ENCODE results near the gene PIEZO1. TPM values are rescaled to one million over a fixed set of nuclear protein-coding genes. Genes with fewer than 3 reads are reported as not detected.

Gene PIEZO1
- total and polyA plus RNA-seq, 7 donors: 18.0 to 242 (median 126) TPM

- TF ChIP-seq CTCF (IDR thresholded peaks at IDR 0.05) (no peak), EP300 (IDR thresholded peaks at IDR 0.05) (no peak), POLR2AphosphoS5 (IDR thresholded peaks at IDR 0.05) (no peak), POLR2A (IDR thresholded peaks at IDR 0.05) (no peak)
- WGBS, 2 donors: 92 to 93% methylated on average over 22 of the region's 22 CpGs
- Histone ChIP-seq H3K27ac (peak overlapping the region in 1 of 4 donors; percentile 60), H3K4me3 (no peak overlapping the region), H3K4me1 (peaks cover 0 to 20% (median 15%) of the 10 kb centered on the region in 4 donors), H3K36me3 (peaks cover 10 to 68% (median 46%) of the 10 kb centered on the region in 4 donors), H3K9me3 (no peaks in the 10 kb centered on the region), H3K27me3 (no peaks in the 10 kb centered on the region)
- no peak for DNase-seq
- intact Hi-C loops (cut with DNase I): loop anchor here (5.0 kb wide), 1 partner anchor 118 kb away; the partner anchor contains the start of genes GALNS and TRAPPC2L
Observed at GRCh38 chr16:88739139-88739976, 45.7 kb downstream of the PIEZO1 start.

DNA sequence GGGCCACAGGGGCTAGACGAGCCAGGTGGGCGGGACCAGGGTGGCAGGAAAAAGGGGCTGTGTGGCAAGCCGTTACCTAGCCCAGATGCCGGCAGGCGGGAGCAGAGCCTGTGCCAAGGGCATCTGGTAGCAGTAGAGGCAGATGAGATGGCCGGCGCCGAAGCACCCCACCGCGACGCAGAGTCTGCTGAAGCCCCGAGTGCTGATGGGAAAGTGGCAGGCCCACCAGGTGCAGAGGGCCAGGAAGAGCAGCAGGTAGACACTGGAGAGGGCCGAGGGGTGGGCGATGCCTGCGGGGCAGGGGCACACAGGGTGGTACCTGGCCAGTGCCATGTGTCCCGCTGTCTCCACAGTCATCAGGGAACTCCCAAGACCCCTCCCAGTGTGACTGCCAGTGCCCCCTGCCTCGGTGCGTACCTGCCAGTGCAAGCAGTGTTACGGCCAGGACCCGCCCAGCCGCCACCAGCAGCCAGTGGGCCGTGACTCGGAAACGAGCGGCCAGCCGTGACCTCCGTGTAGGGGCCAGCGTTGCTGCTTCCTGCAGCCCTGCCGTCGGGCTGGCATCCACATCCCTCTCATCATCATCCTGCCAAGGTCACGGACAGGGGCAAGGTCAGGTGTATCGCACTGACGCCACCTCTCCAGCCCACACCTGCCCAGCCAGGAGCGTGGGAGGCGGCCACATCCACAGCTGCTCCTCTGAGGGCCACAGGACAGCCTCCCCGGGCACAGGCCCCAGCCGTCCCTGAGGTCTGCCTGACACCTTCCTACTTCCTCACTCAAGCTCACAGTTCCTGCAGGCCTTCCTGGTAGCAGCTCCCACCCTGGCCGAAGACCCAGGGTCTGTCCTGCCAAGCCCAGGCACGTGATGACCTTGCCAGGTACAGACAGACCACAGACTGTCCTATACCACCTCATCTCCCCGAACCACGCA lies 46.6 kb downstream of the PIEZO1 start:
- Histone ChIP-seq H3K4me1 (peaks cover 0 to 11% (median 9%) of the 10 kb centered on the region in 4 donors), H3K4me3 (no peak overlapping the region), H3K36me3 (peaks cover 17 to 77% (median 55%) of the 10 kb centered on the region in 4 donors), H3K27ac (peak overlapping the region in 3 of 4 donors; percentile 60 to 71 (median 65)), H3K9me3 (no peaks in the 10 kb centered on the region), H3K27me3 (no peaks in the 10 kb centered on the region)
- intact Hi-C loops (cut with DNase I): loop anchor here (5.0 kb wide), 1 partner anchor 119 kb away; the partner anchor contains the start of genes GALNS and TRAPPC2L
- no peak for DNase-seq
- 88 to 90% methylated on average over 41 of the region's 41 CpGs for WGBS, 2 donors
- TF ChIP-seq POLR2A (IDR thresholded peaks at IDR 0.05) (no peak), EP300 (IDR thresholded peaks at IDR 0.05) (no peak), CTCF (IDR thresholded peaks at IDR 0.05) (no peak), POLR2AphosphoS5 (IDR thresholded peaks at IDR 0.05) (no peak)

DNA sequence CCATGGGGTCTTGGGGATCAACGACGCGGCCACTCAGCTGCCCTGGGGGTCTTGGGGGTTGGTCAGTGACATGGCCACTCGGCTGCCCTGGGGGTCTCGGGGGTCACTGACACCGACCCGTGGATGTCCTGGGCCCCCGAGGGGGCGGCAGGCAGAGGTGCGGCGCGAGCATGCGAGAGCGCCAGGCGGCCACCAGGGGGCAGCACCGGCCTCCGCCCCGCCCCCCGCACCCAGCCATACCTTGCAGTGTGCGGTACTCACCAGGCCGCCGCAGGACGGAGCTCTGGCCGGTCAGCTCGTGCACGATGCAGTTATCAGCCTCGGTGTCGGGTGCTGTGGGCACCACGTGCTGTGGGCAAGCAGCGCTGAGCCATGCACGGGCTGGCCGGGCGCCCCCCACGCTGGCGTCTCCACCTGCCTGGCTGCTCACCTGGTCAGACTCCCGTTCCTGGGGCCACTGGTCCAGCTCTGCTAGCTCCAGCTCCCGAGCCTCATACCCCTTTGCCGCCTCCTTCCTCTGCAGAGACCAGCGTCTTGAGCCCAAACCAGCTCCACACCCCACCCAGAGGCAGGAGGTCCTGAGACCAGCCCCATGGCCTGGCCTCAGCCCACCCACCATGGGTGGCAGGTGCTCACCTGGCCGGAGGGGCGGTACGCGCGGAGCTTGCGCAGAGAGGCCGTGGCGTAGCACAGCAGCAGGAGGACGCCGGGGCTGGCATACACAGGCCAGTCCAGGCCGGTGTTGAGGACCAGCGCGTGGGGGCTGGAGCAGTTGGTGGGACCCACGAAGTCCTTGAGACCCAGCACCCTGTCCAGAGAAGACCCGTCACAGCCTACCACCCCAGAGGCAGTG lies 47.5 kb downstream of the PIEZO1 start:
- TF ChIP-seq POLR2AphosphoS5 (IDR thresholded peaks at IDR 0.05) (peak in 1 of 4 donors; percentile 56), POLR2A (IDR thresholded peaks at IDR 0.05) (no peak), CTCF (IDR thresholded peaks at IDR 0.05) (peak; percentile 93 to 100 (median 98)), EP300 (IDR thresholded peaks at IDR 0.05) (no peak)
- Histone ChIP-seq H3K9me3 (no peaks in the 10 kb centered on the region), H3K27me3 (no peaks in the 10 kb centered on the region), H3K4me1 (peaks cover 0 to 10% (median 8%) of the 10 kb centered on the region in 4 donors), H3K27ac (peak overlapping the region in 3 of 4 donors; percentile 60 to 71 (median 65)), H3K36me3 (peaks cover 17 to 86% (median 62%) of the 10 kb centered on the region in 4 donors), H3K4me3 (no peak overlapping the region)
- 39 to 42% methylated on average over 54 of the region's 54 CpGs for WGBS, 2 donors
- intact Hi-C loops (cut with DNase I): loop anchor here (5.0 kb wide), 1 partner anchor 120 kb away; the partner anchor contains the start of genes GALNS and TRAPPC2L
- peak; percentile 89 for DNase-seq

- H3K4me1 ChIP-seq: peaks cover 0 to 10% (median 8%) of the 10 kb centered on the region in 4 donors
- intact Hi-C loops (cut with DNase I): loop anchor here (5.0 kb wide), 1 partner anchor 121 kb away; the partner anchor contains the start of genes GALNS and TRAPPC2L
- no peak overlapping the region for H3K27ac ChIP-seq
- no peak overlapping the region for H3K4me3 ChIP-seq
- TF ChIP-seq EP300 (IDR thresholded peaks at IDR 0.05) (no peak), POLR2A (IDR thresholded peaks at IDR 0.05) (no peak), CTCF (IDR thresholded peaks at IDR 0.05) (no peak), POLR2AphosphoS5 (IDR thresholded peaks at IDR 0.05) (no peak)
- peaks cover 17 to 89% (median 62%) of the 10 kb centered on the region in 4 donors for H3K36me3 ChIP-seq
- H3K9me3 ChIP-seq: no peaks in the 10 kb centered on the region
- H3K27me3 ChIP-seq: no peaks in the 10 kb centered on the region
- DNase-seq: no peak
- 96 to 98% methylated on average over 21 of the region's 21 CpGs for WGBS, 2 donors
Observed at GRCh38 chr16:88736496-88736895, 48.5 kb downstream of the PIEZO1 start.
